Limb (tissue), 2 donors: ENCODE measurements around the gene CLDN7.

Experiments used
- DNase-seq, 2 donors: peaks; one replicate each; pipeline ENCODE4 v3.0.0-alpha.2; 2016; ENCODE audit errors: extremely low spot score in 2 of 2

The CLDN7 gene, protein sequence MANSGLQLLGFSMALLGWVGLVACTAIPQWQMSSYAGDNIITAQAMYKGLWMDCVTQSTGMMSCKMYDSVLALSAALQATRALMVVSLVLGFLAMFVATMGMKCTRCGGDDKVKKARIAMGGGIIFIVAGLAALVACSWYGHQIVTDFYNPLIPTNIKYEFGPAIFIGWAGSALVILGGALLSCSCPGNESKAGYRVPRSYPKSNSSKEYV

DNA sequence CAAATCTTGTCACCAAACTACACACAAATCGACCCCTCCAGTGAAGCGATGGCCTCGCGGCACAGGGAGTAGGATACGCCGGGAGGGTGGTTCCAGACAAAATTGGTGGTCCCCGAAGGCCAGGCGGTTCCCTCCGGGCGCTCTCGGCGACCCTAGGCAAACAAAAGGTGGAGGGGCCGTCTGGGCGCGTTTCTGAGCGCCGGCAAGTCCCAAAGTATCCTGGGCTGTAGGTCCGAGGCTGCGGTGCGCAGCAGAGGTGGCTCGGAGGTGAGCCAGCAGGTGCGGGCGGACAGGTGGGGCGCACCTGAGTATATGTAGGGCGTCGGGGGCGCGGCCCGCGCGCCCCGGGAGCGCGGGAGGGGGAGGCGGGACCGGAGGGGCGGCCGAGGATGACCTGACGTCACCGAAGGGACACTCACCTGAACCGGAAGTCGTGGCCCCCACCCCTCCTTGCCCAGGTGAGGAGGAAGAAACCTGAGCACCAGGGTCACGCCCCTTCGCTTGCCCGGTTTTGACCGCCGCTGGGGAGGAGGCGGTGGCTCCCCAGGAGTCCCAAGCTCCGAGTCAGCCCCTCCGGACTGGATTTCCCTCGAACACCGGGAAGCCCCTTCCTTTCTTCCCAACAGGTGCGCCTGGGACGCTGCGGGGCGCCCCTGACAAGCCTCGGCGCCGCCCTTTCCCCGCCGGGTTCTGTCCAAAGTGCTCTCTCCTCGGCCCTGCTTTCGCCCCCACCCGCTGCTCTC lies at the start of gene CLDN7:
Gene CLDN7 (minus strand): TSS at position 287 of the 743 bp plus-strand sequence. CDS start 435 bp downstream, outside the sequence.
- DNase-seq = no peak

GRCh38 chr17:7311110-7311705 lies 48.9 kb upstream of the CLDN7 start:
- no peak for DNase-seq

GRCh38 chr17:7309628-7310027 lies 47.4 kb upstream of the CLDN7 start:
- no peak for DNase-seq

- peak; percentile 54 to 76 for DNase-seq
Observed at GRCh38 chr17:7308625-7309433, 46.6 kb upstream of the CLDN7 start.

- no peak for DNase-seq
Observed at GRCh38 chr17:7307686-7308624, 45.7 kb upstream of the CLDN7 start.

DNA sequence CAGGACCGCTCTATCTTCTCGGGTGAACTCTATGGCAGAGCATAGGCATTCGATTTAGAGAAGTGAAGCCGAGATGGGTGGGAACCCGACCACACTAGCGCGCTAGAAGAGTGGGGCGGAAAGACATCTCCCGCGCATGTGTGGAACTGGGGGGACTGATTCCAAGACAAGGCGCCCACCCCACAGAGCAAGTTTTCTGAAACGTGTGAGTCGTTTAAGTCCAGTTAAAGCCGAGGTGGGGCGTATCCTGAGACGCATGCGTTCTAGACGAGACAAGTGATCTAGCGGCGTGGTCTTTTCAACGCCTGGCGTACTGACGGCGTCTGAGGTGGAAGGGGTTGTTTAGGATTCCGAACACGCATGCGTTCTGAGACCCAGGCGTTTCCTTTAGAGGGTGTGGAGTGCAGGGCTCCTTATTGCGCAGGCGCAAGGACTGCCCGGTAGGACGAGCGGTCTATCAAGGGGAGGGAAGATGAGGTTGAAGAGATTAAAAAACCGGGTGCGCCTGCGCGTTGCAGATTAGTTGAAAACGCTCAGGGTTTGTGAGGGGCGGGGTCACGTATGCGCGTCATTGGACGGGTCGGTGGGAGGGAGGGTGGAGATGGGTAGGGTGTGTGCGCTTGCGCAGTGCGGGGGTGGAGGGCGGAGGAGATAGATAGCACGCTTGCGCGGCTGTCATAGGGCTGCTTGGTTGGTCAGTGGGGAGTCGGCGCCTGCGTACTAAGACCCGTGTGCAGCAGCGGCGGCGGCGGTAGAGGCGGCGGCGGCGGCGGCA lies 44.8 kb upstream of the CLDN7 start, which contains the start of gene EIF5A:
Gene EIF5A (plus strand): TSS at position 718 of the 775 bp plus-strand sequence. CDS start 2,008 bp downstream, outside the sequence.
- peak; percentile 100 for DNase-seq

GRCh38 chr17:7304179-7304578 lies 41.9 kb upstream of the CLDN7 start:
- no peak for DNase-seq

GRCh38 chr17:7296189-7296861 lies 34.0 kb upstream of the CLDN7 start:
- DNase-seq = peak; percentile 66 to 88

GRCh38 chr17:7295230-7296180 lies 33.2 kb upstream of the CLDN7 start:
- DNase-seq = no peak

DNA sequence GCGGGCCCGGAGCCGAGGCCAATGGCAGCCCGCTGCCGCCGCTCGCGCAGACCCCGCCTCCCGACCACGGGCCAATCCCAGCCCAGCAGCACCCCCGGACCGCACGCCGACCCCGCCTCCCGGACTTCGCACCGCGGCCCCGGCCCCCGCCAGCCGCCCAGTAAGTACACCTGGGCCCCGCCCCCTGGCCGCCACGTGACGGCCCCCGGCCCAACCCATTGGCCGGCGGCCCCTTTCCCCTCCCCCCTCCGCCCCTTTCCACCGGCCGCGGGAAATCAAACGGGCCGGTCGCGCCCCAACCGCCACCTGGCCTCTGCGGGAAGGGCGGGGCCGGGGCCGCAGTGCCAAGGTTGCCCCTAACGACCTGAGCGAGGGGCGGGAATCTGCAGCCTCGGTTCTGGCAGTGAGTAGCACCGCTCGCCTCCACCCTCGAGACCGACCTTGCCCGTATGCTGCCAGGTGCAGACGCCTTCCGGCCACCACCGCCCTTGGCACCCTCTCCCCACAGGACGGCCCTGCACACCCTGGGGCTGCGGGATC lies 32.4 kb upstream of the CLDN7 start, which contains the start of gene YBX2:
Gene YBX2 (minus strand): TSS at position 26 of the 540 bp plus-strand sequence. CDS start 139 bp downstream, outside the sequence.
- peak; percentile 18 to 83 for DNase-seq

DNA sequence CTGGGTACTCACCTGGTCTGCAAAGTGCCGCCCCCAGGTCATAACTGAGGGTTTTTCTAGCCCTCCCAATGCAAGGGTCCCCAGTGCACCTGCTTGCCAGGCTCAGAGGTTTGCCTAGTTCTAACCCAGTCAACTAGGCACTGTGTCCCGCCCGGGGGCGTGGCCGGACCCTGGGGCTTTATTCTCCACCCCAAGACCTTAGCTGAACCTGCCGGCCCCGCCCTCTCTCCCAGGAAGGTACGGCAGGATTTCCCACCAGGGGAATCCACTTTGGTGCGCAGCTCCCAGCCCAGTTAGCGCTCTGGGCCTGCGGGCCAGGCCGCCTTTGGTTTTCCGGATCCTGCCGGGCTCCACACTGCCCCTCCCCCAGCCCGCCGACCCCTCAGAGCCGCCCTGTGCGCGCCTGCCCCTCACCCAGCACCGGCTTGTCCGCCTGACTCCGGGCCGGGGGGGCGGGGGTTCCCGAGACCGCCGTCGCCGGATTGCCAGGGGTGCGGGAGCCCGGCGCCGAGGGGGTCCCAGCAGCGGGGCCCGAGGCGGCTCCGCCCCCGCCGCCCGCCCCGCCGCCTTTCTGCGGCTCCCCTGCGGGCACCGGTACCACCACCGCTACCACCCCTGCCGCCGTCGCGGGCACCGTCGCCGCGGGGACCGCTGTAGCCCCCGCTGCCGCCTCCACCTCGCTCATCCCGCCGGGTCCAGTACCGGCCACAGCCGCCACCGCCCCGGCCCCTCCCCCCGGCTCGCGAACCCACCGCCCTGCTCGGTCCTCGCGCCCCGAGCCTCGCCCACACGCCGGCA lies 31.7 kb upstream of the CLDN7 start:
- no peak for DNase-seq

- DNase-seq = no peak
Observed at GRCh38 chr17:7293159-7293558, 30.9 kb upstream of the CLDN7 start.

DNA sequence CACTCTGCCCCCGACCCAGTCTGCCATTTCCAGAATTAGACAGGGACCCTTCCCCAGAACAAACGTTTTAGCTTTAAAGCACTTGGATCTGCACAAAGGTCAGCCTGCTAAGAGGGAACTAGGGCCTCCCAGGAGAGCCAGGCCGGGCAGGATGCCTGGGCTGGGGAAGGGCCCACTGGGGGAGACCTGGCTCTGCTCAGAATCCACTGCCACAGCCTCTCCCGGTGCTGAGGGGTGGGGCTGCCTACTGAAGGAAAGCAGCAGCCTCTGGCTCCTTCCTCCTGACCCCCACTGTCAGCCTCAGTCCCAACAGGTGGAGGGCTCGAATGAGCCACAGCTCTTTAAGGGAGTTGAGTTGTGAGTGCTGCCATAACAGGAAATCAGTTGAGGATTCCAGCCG lies 30.5 kb upstream of the CLDN7 start:
- no peak for DNase-seq

DNA sequence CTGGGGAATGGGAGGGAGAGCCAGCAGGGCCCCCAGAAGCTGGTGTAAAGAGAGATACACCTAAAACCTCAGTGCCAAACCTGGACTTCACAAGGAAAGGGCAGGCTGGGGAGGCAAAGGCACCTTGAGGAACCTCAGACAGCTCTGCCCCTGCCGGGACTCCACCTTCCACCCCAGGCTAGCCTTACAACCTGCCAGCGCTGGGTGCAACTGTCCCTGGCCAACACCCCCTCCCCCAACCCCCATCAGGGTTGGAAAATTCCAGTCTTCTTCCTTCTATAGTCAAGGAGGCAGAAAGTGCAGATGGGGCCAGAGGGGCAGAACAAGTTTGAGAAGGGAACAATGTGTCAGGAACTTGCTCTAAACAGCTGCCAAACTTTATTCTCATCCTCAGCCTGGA lies 29.9 kb upstream of the CLDN7 start:
- no peak for DNase-seq

DNA sequence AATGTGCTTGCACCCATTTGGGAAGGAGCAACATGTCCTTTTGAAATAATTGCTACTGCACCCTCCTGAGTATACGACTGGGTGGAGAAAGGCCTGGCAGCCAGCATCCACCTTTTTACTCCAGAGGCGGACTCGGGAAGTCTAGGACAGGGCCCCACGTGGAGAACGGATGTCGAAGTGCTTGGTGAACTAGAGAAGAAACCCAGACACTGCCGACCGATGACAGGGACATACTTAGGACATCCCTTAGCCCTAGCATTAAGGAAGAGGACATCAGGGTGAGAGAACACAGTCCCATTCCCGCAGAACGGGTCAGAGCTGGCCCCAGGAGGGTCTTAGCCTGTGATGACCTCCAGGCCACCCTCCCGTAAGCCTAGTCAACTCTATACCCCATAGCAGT lies 28.4 kb upstream of the CLDN7 start:
- no peak for DNase-seq

DNA sequence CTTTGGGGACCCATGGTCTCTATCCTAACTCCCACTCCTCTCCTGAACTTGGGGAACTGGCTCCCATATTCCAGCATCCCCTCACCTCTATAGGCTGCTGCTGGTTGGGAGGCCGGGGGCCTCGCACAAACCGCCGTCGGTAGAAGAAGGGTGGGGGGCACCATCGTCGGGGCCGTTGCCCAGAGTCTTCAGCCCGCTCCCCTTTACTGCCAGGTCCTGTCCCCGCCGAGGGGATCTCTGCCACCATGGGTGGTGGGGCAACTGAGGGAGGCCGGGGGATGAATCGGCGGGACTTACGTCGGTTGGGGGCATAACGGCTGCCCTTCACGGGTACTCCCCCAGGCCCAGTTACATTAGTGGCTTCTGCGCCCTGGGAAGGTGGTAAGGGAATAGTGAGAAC lies 27.9 kb upstream of the CLDN7 start:
- no peak for DNase-seq
